NK-92 (cell line): ENCODE results near the gene RFT1.

Experiments
- DNase-seq: peaks from one replicate; lab custom pipeline; 2025; ENCODE audit not compliant: unreplicated experiment; lab: John Stamatoyannopoulos, UW

The RFT1 gene

GRCh38 chr3:53130179-53131061 is at the start of gene RFT1:
TSS of gene RFT1 (minus strand) at chr3:53130435. CDS start at chr3:53130400, 35 bp downstream.
- peak; percentile 78 for DNase-seq

- DNase-seq: no peak
These were observed 49.3 kb upstream of the RFT1 start for GRCh38 chr3:53179580-53179979.

- no peak for DNase-seq
These were observed 48.0 kb upstream of the RFT1 start for GRCh38 chr3:53178246-53178645.

- DNase-seq: no peak
These were observed 45.6 kb upstream of the RFT1 start for GRCh38 chr3:53175613-53176540.

GRCh38 chr3:53174346-53175250 is 44.4 kb upstream of the RFT1 start:
- no peak for DNase-seq

GRCh38 chr3:53173107-53173506 is 42.9 kb upstream of the RFT1 start:
- no peak for DNase-seq

GRCh38 chr3:53171827-53172505 is 41.7 kb upstream of the RFT1 start:
- no peak for DNase-seq

GRCh38 chr3:53171064-53171418 is 40.8 kb upstream of the RFT1 start:
- no peak for DNase-seq

GRCh38 chr3:53170325-53171063 is 40.3 kb upstream of the RFT1 start:
- no peak for DNase-seq

GRCh38 chr3:53169832-53170324 is 39.6 kb upstream of the RFT1 start:
- DNase-seq: no peak

GRCh38 chr3:53169045-53169831 is 39.0 kb upstream of the RFT1 start:
- no peak for DNase-seq

GRCh38 chr3:53168175-53168923 is 38.1 kb upstream of the RFT1 start:
- no peak for DNase-seq

GRCh38 chr3:53167418-53168174 is 37.4 kb upstream of the RFT1 start:
- no peak for DNase-seq

GRCh38 chr3:53166781-53167291 is 36.6 kb upstream of the RFT1 start:
- no peak for DNase-seq

GRCh38 chr3:53166206-53166605 is 36.0 kb upstream of the RFT1 start:
- no peak for DNase-seq

- DNase-seq: no peak
These were observed 34.7 kb upstream of the RFT1 start for GRCh38 chr3:53164911-53165310.
